DMS 273 treated with DMSO at 0.1 percent for 48 hours (cell line): ENCODE data around the gene TRAK1.
"Not testable (repeated sequence)": the region's sequence is repeated elsewhere in the genome, so short reads cannot be mapped to it uniquely, and the experiment has no call there.

Source experiments
- DNase-seq: peaks from one replicate; lab custom pipeline; 2025; lab: John Stamatoyannopoulos, UW

TRAK1 gene

DNA sequence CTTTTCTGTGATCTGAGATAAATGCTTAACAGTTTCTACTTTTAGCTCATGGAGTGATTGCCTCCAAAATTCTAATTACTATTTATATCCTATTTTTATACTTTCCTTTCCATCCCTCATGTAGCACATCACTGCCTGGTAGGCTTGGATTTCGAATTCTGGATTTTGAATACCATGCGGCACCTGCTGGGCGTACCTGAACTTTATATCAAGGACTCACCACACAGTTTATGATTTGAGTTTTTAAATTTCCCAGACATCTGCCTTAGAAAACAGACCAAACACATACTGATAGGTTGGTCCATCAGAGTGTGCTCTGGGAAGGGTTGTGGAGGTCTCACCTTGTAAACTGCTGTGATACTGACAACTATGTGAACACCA is 6.4 kb downstream of the TRAK1 start:
- DNase-seq = no peak

DNA sequence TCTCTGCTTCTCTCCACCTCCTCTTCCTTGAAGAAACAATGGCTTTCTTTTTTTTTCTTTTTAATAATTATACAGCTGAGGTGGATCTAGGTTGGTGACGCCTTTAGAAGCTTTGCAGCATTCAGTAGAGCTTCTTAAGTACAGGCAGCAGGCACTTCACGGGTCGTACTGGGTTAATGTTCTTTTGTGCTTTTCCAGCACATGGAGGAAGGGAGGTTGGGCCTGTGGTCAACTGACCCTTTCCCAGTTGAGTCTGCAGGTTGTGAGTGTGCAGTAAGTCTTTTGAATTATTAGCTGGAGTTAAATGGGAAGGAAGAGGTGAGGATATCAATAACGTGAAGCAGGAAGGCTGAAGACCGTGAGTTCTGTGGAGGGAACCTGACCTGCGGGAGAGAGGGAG is 7.0 kb downstream of the TRAK1 start:
- DNase-seq = no peak

DNA sequence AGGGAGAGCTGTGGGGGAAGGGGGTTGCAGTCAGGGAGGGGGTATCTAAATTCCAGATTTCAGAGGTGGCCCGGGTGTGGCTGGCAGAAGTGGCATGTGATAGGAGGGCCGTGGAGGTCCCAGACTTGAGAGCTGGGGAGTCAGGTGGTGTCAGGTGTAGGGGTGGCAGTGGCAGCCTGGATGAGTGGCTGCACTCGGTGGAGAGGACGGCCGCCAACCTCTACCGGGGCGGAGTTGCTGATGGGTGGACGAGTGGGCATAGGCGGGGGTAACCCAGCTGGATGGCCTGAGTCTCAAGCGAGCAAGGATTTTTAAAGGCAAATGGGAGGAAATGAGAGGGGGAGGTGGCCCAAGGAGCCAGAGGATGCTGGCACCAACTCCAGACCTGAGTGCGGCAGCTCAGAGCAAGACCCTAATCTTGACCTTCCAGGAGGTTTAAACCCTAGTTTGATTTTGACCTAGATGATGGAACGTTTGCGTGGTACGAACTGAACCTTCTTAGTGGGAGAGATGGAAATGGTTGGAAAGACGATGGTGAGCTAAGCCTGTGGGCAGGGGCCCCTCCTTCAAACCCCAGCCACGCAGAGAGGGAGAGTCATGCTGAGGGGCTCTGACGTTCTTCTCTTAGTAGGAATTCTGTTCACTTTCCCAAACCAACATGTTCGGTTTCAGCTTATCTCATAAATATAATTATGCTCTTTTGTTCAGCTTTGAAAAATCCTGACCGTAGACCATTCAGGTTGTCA is 8.0 kb downstream of the TRAK1 start:
- no peak for DNase-seq

DNA sequence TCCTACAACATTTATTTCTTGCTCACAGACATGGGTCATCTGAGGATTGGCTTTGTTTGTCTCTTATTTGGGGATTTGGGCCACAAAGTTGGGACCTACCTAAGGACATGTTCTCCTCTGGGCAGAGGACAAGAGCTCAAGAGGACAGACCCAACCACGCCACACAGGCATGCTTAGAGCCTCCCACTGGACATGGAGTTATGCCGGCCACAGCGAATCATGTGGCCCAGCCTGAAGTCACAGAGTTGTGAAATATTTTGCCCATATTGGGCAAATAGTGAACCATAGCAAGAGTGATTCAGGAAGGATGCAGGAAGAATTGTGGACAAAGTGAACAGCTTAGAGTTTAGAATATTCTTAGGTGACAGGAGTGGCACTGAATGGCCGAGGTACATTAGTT is 9.9 kb downstream of the TRAK1 start:
- no peak for DNase-seq

DNA sequence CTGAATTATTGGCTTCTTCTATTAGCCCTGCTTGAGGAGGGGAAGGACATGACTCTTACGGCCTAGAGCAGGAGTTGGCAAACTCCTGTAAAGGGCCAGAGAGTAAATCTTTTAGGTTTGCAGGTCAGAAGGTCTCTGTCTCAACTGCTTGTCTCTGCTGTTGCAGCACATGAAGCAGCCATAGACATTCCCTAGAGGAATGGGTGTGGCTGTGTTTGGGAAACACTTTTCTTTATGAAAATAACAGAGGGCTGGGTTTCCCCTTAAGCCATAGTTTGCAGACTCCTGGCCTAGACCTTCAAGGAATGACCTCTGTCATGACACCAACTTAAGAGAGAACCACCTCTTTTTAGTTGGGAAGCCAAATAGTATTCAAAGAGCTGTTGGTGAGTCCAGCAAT is 10.3 kb downstream of the TRAK1 start:
- no peak for DNase-seq

DNA sequence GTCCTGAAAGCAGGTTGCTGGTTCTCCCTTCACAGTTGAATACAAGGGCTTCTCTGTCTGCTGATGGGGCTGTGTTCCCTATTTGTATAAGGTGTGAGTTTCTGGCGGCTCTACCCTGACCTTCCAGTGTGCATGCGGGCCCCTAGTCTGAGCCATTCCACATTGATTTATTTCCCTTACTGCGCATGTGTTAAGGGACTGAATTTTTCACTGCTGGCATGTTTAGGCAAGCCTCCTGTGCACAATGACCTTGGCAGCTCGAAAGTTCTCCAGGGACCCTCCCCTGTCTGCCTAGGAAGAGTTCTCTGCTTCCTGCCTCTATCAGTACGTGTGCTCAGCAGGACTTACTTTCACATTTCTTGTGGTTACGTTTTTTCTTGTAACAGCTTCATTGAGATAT is 11.4 kb downstream of the TRAK1 start:
- DNase-seq = no peak

DNA sequence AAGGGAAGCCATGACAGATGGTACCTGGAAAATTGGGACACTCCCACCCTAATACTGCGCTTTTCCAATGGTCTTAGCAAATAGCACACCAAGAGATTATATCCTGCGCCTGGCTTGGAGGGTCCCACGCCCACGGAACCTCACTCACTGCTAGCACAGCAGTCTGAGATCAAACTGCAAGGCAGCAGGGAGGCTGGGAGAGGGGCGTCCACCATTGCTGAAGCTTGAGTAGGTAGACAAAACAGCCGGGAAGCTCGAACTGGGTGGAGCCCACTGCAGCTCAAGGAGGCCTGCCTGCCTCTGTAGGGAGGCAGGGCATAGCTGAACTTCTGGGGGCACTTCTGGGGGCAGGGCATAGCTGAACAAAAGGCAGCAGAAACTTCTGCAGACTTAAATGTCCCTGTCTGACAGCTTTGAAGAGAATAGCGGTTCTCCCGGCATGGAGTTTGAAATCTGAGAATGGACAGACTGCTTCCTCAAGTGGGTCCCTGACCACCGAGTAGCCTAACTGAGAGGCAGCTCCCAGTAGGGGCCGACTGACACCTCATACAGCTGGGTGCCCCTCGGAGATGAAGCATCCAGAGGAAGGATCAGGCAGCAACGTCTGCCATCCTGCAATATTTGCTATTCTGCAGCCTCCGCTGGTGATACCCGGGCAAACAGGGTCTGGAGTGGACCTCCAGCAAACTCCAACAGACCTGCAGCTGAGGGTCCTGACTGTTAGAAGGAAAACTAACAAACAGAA is 12.9 kb downstream of the TRAK1 start:
- DNase-seq = not testable (repeated sequence)

DNA sequence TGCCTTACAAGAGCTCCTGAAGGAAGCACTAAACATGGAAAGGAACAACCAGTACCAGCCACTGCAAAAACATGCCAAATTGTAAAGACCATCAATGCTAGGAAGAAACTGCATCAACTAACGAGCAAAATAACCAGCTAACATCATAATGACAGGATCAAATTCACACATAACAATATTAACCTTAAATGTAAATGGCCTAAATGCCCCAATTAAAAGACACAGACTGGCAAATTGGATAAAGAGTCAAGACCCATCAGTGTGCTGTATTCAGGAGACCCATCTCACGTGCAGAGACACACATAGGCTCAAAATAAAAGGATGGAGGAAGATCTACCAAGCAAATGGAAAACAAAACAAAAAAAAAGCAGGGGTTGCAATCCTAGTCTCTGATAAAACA is 14.8 kb downstream of the TRAK1 start:
- DNase-seq = not testable (repeated sequence)

DNA sequence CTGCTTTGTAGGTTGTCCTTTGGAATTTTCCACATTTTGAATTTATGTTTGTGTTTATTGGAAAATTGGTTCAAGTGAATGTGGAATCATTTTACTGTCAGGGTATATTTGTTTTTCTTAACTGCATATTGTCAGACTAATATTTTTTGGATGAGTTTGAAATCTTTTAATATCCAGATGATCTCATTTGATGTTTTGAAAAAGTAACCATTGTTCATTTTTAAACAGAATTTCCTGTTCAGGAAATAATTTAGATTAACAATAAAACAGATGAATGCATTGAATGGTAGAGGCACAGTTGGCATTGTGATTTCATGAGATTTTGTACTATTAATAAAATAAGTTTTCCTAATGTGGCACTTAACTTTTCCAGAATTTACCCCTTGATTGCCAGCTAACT is 15.5 kb downstream of the TRAK1 start:
- no peak for DNase-seq

DNA sequence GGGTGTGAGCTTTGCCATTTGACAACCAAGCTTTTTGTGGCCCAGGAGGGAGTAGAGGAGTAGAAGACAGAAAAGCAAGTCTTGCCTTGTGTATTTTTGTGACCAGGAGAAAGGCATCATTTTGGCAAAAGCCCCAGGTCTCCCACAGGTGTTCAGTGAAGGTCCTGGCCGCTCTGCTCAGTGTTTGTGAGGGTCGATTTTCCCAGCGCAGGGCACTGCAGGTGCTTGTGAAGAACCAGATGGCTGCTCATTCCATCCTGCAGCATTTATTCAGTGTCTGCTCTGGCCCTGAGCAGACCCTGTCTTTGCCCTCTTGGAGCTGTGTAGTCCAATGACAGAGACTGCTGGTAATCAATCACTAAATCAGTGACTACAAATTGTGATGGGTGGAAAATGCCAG is 19.5 kb downstream of the TRAK1 start:
- DNase-seq = no peak

DNA sequence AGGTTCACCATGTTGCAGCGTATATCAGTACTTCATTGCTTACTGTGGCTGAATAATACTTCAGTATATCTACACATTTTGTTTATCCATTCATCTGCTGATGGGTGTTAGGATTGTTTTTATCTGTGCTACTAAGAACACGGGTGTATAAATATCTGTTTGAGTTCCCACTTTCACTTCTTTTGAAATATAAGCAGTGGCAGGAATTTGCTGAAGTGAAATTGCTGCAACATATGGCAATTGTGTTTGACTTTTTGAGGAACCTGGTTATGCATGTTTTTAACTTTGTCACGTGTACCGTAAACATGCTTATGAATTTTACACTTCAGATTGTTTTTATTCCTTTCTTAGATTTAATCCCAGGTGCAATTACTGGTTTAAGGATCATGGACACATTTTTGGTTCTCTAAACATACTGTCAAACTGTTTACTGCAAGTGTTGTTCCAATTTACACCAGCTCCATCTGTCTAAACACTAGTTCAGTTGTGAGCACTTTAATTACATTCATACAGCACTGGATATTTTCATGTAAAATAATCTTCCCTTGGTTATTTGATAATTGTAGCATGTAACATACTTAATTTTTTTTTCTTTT is 23.1 kb downstream of the TRAK1 start:
- no peak for DNase-seq

DNA sequence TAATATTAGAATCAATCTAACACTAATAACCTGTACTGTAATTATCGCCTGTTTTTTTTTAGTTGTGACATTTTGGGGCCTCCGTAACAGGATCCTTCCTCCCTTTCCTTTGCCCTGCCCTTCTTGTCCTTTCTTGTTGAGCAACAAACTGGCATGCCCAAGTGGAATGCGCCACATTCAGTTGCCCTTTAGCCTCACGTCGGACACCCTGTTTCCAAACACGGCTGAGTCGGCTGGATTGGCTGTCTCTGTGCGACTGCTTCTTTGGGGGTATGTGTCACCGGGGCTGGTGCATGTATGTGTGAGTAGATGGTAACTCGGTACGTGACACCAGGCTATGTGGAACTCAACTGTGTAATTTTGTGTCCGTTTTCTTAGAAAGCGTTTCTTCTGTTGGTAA is 24.1 kb downstream of the TRAK1 start:
- DNase-seq = no peak

DNA sequence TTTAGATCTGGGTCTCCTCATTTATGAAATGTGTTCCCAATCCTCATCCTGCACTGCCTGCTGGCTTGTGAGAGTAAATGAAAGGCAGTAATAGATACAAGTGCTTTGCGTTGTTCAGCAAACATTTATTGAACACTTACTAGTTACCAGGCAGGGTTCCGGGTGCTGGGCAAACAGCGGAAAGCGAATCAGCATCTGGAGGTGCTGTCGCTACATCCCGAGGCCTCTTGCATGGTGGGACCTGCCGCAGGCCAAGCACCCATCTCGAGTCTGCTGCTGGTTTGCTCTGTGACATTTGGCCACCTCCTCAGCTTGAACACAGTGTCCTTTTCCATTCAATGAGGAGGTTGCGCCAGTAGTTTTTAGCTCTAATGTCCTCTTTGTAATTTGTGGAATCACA is 24.8 kb downstream of the TRAK1 start:
- no peak for DNase-seq

DNA sequence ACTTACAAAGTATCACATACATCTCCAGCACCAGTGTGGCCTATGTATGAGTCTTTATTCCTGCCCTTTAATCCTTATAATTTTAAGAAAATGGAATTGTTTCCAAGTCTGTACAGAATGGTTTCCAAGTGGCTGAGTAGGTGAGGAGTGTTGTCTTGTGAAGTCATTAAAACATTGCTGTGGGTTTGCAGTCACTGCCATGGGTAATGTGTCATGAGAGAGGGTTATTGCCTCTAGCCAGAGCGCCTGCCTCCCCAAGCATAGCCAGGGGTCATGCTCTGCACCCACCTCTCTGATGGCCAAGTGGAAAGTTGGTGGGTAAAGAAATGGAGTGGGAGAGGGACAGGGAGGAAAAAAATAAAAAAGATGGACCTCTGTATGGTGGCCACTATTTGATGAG is 25.3 kb downstream of the TRAK1 start:
- DNase-seq = no peak

DNA sequence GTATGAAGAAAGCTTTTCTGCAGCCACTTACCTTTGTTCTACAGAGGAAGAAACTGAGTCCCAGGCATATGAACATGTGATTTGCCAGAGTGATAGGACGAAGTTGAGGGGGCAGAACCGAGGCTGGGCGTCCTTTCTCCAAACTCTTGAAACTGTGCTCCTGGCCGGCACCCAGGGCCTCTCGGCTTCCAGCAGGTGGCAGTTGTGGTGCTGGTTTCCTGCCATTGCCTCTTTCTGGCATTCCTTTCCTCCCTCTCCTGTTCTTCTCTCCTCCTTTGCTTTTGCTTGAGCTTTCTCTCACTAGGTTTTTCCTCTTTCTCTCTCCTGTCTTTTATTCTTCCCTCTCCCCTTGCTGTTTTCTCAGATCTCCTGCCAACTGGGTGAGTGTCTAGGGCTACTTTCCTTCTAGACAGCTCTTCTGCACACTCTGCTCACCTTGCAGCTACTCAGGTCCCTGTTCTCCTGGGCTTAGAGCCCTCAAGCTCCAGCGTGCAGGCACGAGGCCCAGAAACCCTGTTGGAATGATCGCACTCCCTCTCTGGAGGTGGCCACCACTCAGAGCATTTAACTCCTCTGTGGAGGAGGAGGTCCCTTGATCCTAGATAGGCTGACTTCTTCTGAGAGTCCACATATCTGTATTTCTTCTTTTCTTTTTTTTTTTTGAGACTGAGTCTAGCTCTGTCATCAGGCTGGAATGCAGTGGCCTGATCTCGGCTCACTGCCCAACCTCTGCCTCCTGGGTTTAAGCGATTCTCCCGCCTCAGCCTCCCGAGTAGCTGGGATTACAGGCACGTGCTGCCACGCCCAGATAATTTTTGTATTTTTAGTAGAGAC is 26.2 kb downstream of the TRAK1 start:
- no peak for DNase-seq

DNA sequence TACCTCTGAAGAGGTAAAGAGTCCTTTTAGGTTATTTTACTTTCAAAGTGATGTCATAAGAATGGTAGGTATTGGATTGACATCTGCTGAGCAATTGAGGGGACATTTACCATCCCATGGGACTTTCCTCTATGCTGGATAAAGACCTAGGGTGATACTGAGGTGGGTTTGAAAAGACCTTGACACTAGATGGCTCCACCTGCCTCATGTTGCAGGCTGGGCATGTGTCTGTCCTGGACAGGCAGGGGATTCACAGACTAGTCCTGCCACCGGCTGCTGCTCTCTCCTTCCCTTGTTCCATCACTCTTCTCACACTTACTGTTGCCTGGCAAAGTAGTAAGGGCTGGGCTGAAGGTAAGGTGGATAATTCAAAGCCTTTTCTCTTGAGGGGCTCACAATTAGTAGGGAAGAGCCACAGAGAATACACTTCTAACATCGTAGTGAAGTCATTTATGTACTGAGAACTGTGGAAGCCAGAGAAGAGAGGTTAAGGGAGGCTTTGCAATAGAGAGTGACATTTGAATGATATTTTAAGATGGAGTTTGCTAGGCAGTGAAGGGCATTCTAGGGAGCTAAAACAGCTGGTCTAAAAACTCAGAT is 27.7 kb downstream of the TRAK1 start:
- no peak for DNase-seq

DNA sequence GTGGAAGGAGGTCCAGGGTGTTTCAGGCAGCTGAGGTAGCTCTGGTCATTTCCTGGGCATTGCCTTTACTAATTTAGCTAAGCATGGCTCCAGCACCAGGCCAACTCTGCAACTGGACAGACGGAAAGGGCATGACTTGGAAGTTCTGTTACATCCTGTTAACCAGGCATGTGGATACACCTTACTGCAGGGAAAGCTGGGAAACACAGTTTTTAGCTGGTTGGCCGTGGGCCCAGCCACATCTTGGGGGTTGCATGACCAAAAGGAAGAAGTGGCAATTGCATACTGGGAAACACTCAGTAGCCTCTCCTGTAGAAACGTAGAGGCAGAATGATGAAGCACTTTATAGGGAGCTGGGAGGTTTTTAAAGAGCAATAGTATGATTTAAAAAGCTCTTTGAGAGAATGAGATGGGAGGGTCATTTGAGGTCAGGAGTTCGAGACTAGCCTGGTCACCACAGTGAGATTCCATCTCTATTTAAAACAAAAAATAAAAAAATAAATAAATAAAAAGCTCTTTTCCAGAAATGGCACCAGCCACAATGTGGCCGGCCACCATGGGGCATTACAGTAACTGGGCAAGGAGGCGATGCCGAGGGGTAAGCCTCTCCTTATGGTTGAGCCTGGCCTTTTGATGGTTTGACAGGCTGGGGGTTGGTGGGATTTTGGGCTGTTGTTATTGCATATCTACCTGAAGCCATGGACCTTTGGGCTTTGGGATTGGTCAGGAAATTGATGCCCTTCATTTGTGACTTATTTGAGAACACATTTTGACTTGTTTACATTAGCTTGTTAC is 28.6 kb downstream of the TRAK1 start:
- no peak for DNase-seq

DNA sequence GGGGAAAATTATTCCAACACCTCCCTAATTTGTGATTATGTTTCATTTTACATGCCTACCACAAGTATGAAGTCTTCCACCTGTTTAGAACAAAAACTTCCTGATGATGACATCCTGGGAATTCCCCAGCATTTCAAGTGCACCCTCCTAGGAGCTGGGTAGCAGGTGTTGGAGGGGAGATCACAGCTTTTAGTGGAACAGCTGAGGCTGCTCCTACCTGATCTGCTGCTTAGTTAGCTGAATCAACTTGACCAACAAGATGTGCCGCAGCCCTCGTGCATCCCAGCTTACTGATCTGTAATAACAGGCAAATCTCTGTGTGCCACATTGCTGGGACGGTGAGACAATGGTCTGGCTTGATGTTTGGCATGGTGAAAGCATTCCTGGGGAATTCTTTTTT is 29.7 kb downstream of the TRAK1 start:
- DNase-seq = no peak

DNA sequence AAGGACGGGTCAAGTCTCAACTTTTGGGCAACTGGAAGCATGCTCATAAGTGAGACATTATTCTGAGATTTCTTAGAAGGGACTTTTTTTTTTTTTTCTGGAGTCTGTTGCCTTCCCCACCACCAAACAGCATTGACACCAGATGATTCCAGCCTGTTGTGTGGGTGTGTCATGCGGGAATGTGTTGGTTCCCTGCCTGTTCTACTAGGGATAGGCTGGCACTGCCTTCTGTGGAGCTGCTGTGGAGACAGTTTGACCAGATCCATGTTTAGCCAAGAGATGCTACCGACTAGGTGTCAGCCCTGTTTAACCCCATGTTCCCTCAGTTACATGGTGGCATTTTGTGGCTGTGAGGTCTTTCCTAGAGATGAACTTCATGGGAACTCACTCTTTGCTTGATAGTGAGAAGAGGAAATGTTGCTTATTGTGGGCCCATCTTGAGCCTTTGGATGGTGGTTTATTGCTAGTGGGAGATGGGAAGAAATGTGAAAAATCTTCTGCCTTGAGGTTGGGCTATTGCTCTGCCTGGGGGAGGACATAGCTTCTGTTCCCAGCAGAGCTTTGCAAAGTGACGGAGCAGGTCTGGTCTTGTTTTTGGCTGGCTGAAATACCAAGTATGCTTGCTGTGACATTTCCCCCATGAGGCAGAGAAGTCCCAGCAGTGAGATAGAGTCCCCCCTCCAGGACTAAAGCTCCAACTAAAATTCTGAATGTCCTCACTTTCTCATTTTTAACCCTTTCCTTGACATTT is 31.3 kb downstream of the TRAK1 start:
- DNase-seq = no peak

DNA sequence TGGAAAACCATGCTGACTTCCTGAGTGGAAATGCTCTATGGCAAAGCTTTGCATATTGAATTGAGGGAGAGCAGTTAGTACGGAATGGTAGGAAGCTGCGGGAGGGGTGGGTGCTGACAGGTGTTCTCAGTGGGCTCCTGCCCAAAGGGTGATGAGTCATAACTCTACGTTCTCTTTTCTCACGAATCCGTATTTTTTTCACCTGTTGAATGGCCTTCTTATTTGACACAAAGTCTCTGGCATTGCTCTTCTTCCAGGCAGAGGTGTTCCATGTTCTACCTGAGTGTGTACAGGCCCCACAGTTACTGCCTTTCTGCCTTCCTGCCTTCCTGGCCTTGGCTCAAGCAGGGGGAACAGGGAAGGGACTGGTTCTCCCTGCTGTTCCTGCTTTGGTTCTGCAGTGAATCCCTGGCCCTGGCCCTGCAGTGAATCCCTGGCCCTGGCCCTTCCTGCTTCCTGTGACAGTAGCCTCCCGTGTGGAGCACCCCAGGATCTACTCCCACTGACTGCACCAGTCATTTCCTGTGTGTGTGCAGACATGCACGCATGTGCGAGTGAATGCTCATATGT is 31.9 kb downstream of the TRAK1 start:
- no peak for DNase-seq
